GM12891 (cell line): ENCODE data around the gene CWF19L2.

ENCODE experiments used
- PAX5 ChIP-seq: IDR thresholded peaks from 2 replicates; pipeline ENCODE4 v1.6.1; 2011; ENCODE audit warnings: low read length, moderate library complexity, mild to moderate bottlenecking; ENCODE audit not compliant: insufficient read depth, severe bottlenecking
- POLR2A ChIP-seq: IDR thresholded peaks from 2 replicates; pipeline ENCODE4 v1.6.1; 2011; ENCODE audit warnings: low read depth, low read length, control low read depth
- POLR2AphosphoS5 ChIP-seq: IDR thresholded peaks from 2 replicates; pipeline ENCODE4 v1.6.1; 2011; ENCODE audit warnings: low read depth, low read length, control low read depth
- POU2F2 ChIP-seq: IDR thresholded peaks from 2 replicates; pipeline ENCODE4 v1.6.1; 2011; ENCODE audit warnings: low read depth, mild to moderate bottlenecking, control low read depth, low read length, moderate library complexity
- TAF1 ChIP-seq: IDR thresholded peaks from 2 replicates; pipeline ENCODE4 v1.6.1; 2011; ENCODE audit warnings: low read depth, low read length, control low read depth

- TF ChIP-seq POLR2A (no peak), PAX5 (no peak), POLR2AphosphoS5 (no peak), TAF1 (no peak), POU2F2 (no peak)
These were observed 14.9 kb downstream of the CWF19L2 start for GRCh38 chr11:107442715-107443215.
